Adrenal gland (tissue), 12 donors: ENCODE results near the gene COX6B1. TPM values are rescaled to one million over a fixed set of nuclear protein-coding genes. Genes with fewer than 3 reads are reported as not detected.

Source experiments
- DNase-seq, 7 donors: peaks; one replicate each; pipeline ENCODE4 v3.0.0-alpha.2; 2019 to 2020
- H3K27ac ChIP-seq, 5 donors: fragments of 200-600 bp; sonication (generic) in 4 of 5; 1 replicate in 3 of 5; 2 replicates in 2 of 5; pipeline versions ENCODE4 v1.5.1 to v1.8.0; 2016 to 2020; ENCODE audit warnings: mild to moderate bottlenecking in 1 of 5
- H3K27me3 ChIP-seq: fragments of 200-600 bp; 2 replicates; pipeline ENCODE4 v1.8.0; 2021
- H3K36me3 ChIP-seq, 2 donors: fragments of 200-600 bp; replicated peaks in 1 of 2; 1 replicate in 1 of 2; 2 replicates in 1 of 2; pipeline versions ENCODE4 v1.5.1 to v1.8.0; 2018 to 2022
- H3K4me1 ChIP-seq, 2 donors: fragments of 200-600 bp; replicated peaks in 1 of 2; 1 replicate in 1 of 2; 2 replicates in 1 of 2; pipeline versions ENCODE4 v1.5.1 to v1.8.0; 2018 to 2021
- H3K4me3 ChIP-seq, 4 donors: fragments of 200-600 bp; sonication (generic) in 3 of 4; one replicate each; pipeline ENCODE4 v1.5.1; 2016 to 2018
- H3K9me3 ChIP-seq, 3 donors: fragments of 200-600 bp; sonication (generic) in 1 of 3; replicated peaks in 1 of 3; 1 replicate in 2 of 3; 2 replicates in 1 of 3; pipeline versions ENCODE4 v1.5.1 to v1.8.0; 2016 to 2021
- POLR2A ChIP-seq, 2 donors: fragments of 450-650 bp; IDR thresholded peaks; one replicate each; pipeline ENCODE4 v1.6.1; 2017; ENCODE audit warnings: antibody characterized with exemption in 2 of 2, mild to moderate bottlenecking in 2 of 2, moderate library complexity in 1 of 2
- WGBS, 4 donors: extraction: QIAGEN DNeasy Blood & Tissue Kit in 2 of 4; methylation state at CpG; one replicate each; pipeline versions ENCODE4 v1.1.5 to v1.1.7; 2013 to 2017; 5-methylcytosine and 5-hydroxymethylcytosine counted together
- intact Hi-C, 2 donors: fragments of 100-400 bp; cut with DNase I; formaldehyde crosslinking; loops; one replicate each; pipeline versions ENCODE4 v1.14.1 to v1.15.0; 2022 to 2023
- polyA plus RNA-seq, 3 donors: library from polyadenylated mRNA; stranded (reverse); fragments of 200-250 nt in 2 of 3; fragments of 350-450 nt in 1 of 3; fragmentation: Illumina TruSeq in 1 of 3; extraction: RNeasy Lipid Tissue Mini Kit (QIAGEN cat#74804) in 1 of 3; gene quantifications; one replicate each; pipeline ENCODE4 v1.2.3, GENCODE V29; 2013 to 2014
- total RNA-seq, 9 donors: library from RNA; depleted of rRNA in 4 of 9; stranded (reverse); fragments of >200 nt in 4 of 9; fragments of 120-200 nt in 1 of 9; fragmentation: NEBNext Ultra II Directional in 1 of 9; extraction: Animal tissue kit (Norgen Biotek cat#: 25700) in 1 of 9; gene quantifications; one replicate each; pipeline versions ENCODE4 v1.1.0 to v1.2.4, GENCODE V29; 2013 to 2023
- TF ChIP-seq, protein P1 (sequence below), 6 experiments: fragments of 450-650 bp in 4 of 6; fragments of 200-600 bp in 2 of 6; sonication (generic) in 1 of 6; IDR thresholded peaks; 1 replicate in 5 of 6; 2 replicates in 1 of 6; pipeline versions ENCODE4 v1.5.1 to v1.8.0; 2016 to 2021; ENCODE audit warnings: antibody characterized with exemption in 6 of 6, mild to moderate bottlenecking in 2 of 6, moderate library complexity in 1 of 6
- donor health status: healthy with polysubstance abuse.
- donor health status: Bipolar disorder and iron deficiency.
- donor health status: DM: yes; HTN: yes; CAD: no.
- donor health status: DM: no; HTN: no; CAD: no.
- donor health status: DM: no; HTN: no; CAD: no.
- donor health status: DM: yes; HTN: yes; CAD: no.

The COX6B1 gene
- total and polyA plus RNA-seq, 12 donors: 289 to 1,985 (median 530) TPM

- no peaks in the 10 kb centered on the region for H3K36me3 ChIP-seq
- WGBS, 4 donors: 92 to 100% (median 96%) methylated on average over 5 to 12 of the region's 12 CpGs
Observed at GRCh38 chr19:35619290-35619923, 28.7 kb upstream of the COX6B1 start.

GRCh38 chr19:35620001-35620400 lies 28.1 kb upstream of the COX6B1 start:
- intact Hi-C loops: no loop called here
- Histone ChIP-seq H3K4me1 (no peaks in the 10 kb centered on the region), H3K27ac (no peak overlapping the region), H3K4me3 (no peak overlapping the region), H3K27me3 (no peaks in the 10 kb centered on the region), H3K36me3 (no peaks in the 10 kb centered on the region), H3K9me3 (no peaks in the 10 kb centered on the region)
- TF ChIP-seq POLR2A (IDR thresholded peaks at IDR 0.05): no peak
- TF ChIP-seq, protein P1, sequence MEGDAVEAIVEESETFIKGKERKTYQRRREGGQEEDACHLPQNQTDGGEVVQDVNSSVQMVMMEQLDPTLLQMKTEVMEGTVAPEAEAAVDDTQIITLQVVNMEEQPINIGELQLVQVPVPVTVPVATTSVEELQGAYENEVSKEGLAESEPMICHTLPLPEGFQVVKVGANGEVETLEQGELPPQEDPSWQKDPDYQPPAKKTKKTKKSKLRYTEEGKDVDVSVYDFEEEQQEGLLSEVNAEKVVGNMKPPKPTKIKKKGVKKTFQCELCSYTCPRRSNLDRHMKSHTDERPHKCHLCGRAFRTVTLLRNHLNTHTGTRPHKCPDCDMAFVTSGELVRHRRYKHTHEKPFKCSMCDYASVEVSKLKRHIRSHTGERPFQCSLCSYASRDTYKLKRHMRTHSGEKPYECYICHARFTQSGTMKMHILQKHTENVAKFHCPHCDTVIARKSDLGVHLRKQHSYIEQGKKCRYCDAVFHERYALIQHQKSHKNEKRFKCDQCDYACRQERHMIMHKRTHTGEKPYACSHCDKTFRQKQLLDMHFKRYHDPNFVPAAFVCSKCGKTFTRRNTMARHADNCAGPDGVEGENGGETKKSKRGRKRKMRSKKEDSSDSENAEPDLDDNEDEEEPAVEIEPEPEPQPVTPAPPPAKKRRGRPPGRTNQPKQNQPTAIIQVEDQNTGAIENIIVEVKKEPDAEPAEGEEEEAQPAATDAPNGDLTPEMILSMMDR (IDR thresholded peaks at IDR 0.05): no peak
- WGBS, 4 donors: 91 to 95% (median 93%) methylated on average over 10 to 17 of the region's 17 CpGs
- DNase-seq: no peak

More at GRCh38 chr19:35619290-35619923, 28.7 kb upstream of the COX6B1 start:
- intact Hi-C loops: no loop called here
- Histone ChIP-seq H3K27ac (no peak overlapping the region), H3K4me1 (no peaks in the 10 kb centered on the region), H3K4me3 (no peak overlapping the region), H3K9me3 (no peaks in the 10 kb centered on the region), H3K27me3 (no peaks in the 10 kb centered on the region)
- TF ChIP-seq POLR2A (IDR thresholded peaks at IDR 0.05): no peak
- TF ChIP-seq, protein P1 (IDR thresholded peaks at IDR 0.05): no peak
- DNase-seq: no peak

DNA sequence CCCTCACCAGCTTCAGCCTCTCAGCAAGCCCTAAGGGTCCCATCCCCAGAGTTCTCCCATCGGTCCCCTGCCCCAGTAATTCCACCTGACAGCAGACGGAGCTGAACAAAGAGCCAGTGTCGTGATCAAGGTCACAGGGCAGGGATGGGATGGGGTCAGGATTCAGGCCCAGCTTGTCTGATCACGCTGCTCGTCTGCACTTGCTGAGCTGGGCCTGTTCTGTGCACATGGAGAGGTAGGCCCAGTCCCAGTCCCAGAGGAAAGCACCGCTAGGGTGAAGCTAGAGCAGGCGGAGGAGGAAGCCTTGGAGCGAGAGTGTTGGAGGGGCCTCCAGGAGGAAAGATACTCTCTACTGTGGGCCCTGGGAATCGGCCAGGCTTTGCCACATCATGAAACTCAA lies 26.4 kb upstream of the COX6B1 start:
- 91 to 93% (median 92%) methylated on average over 9 of the region's 9 CpGs for WGBS, 4 donors
- no peak overlapping the region for H3K4me3 ChIP-seq

GRCh38 chr19:35622750-35623149 lies 25.4 kb upstream of the COX6B1 start:
- WGBS, 4 donors: 90 to 97% (median 94%) methylated on average over 10 to 13 of the region's 13 CpGs
- intact Hi-C loops: no loop called here

More for the DNA sequence above, 26.4 kb upstream of the COX6B1 start:
- Histone ChIP-seq H3K27me3 (no peaks in the 10 kb centered on the region), H3K9me3 (no peaks in the 10 kb centered on the region), H3K36me3 (no peaks in the 10 kb centered on the region), H3K27ac (no peak overlapping the region), H3K4me1 (no peaks in the 10 kb centered on the region)
- intact Hi-C loops: no loop called here
- no peak for DNase-seq
- TF ChIP-seq, protein P1 (IDR thresholded peaks at IDR 0.05): no peak
- TF ChIP-seq POLR2A (IDR thresholded peaks at IDR 0.05): no peak

More at GRCh38 chr19:35622750-35623149, 25.4 kb upstream of the COX6B1 start:
- no peak for DNase-seq
- H3K9me3 ChIP-seq: no peaks in the 10 kb centered on the region
- H3K4me3 ChIP-seq: no peak overlapping the region
- no peak overlapping the region for H3K27ac ChIP-seq
- no peaks in the 10 kb centered on the region for H3K27me3 ChIP-seq
- H3K36me3 ChIP-seq: no peaks in the 10 kb centered on the region
- TF ChIP-seq, protein P1 (IDR thresholded peaks at IDR 0.05): no peak
- no peak for TF ChIP-seq POLR2A (IDR thresholded peaks at IDR 0.05)
- H3K4me1 ChIP-seq: no peaks in the 10 kb centered on the region
